GM21360 (cell line): ENCODE measurements around the gene IPO8.

ENCODE experiments used
- ATAC-seq: cut with Tn5 transposase; IDR thresholded peaks from one replicate; pipeline ENCODE4 v1.9.1; 2021; ENCODE audit warnings: mild to moderate bottlenecking, moderate library complexity; ENCODE audit not compliant: unreplicated experiment

IPO8 gene

GRCh38 chr12:30695199-30696102 lies at the start of gene IPO8:
Gene IPO8 (minus strand): TSS chr12:30695869. CDS start chr12:30695647, 222 bp downstream.
- peak; percentile 78 for ATAC-seq

GRCh38 chr12:30744321-30744720 lies 48.7 kb upstream of the IPO8 start:
- no peak for ATAC-seq

- no peak for ATAC-seq
These were observed 44.6 kb upstream of the IPO8 start for GRCh38 chr12:30740274-30740673.

GRCh38 chr12:30739020-30739419 lies 43.4 kb upstream of the IPO8 start:
- ATAC-seq: no peak

- ATAC-seq: no peak
These were observed 37.4 kb upstream of the IPO8 start for GRCh38 chr12:30732954-30733637.

- ATAC-seq: no peak
These were observed 34.3 kb upstream of the IPO8 start for GRCh38 chr12:30730011-30730410.

- no peak for ATAC-seq
These were observed 33.9 kb upstream of the IPO8 start for GRCh38 chr12:30729547-30729946.

- ATAC-seq: no peak
These were observed 31.0 kb upstream of the IPO8 start for GRCh38 chr12:30726647-30727046.

GRCh38 chr12:30725739-30726138 lies 30.1 kb upstream of the IPO8 start:
- no peak for ATAC-seq

- no peak for ATAC-seq
These were observed 23.4 kb upstream of the IPO8 start for GRCh38 chr12:30719060-30719459.

- ATAC-seq: no peak
These were observed 12.1 kb upstream of the IPO8 start for GRCh38 chr12:30707613-30708342.

GRCh38 chr12:30706476-30706875 lies 10.8 kb upstream of the IPO8 start:
- no peak for ATAC-seq

- ATAC-seq: no peak
These were observed 5.4 kb upstream of the IPO8 start for GRCh38 chr12:30701056-30701455.

- no peak for ATAC-seq
These were observed 4.7 kb upstream of the IPO8 start for GRCh38 chr12:30700216-30700900.

- no peak for ATAC-seq
These were observed 2.7 kb upstream of the IPO8 start for GRCh38 chr12:30698346-30698745.

GRCh38 chr12:30696943-30697342 lies 1.3 kb upstream of the IPO8 start:
- no peak for ATAC-seq

- ATAC-seq: no peak
These were observed 817 bp upstream of the IPO8 start for GRCh38 chr12:30696486-30696885.

- ATAC-seq: peak; percentile 34
These were observed 387 bp upstream of the IPO8 start for GRCh38 chr12:30696103-30696408.

- no peak for ATAC-seq
These were observed 1.1 kb downstream of the IPO8 start for GRCh38 chr12:30694412-30695198.

GRCh38 chr12:30692470-30692869 lies 3.2 kb downstream of the IPO8 start:
- no peak for ATAC-seq
